ENCODE results near the gene VWA3B. TPM values are rescaled to one million over a fixed set of nuclear protein-coding genes. Genes with fewer than 3 reads are reported as not detected.
"Not testable (repeated sequence)": the region's sequence is repeated elsewhere in the genome, so short reads cannot be mapped to it uniquely, and the experiment has no call there.

The VWA3B gene
- total RNA-seq, 1 donor from 2014 or later: 0.17 TPM

- no peaks in the 10 kb centered on the region for H3K36me3 ChIP-seq
- TF ChIP-seq CTCF (IDR thresholded peaks at IDR 0.05): no peak
- H3K9me3 ChIP-seq: peaks cover 15% of the 10 kb centered on the region
- H3K4me3 ChIP-seq: no peak overlapping the region
- no peak for DNase-seq
- peaks cover 6% of the 10 kb centered on the region for H3K27me3 ChIP-seq
- no peak overlapping the region for H3K27ac ChIP-seq
- ATAC-seq: no peak
- H3K4me1 ChIP-seq: no peaks in the 10 kb centered on the region
- intact Hi-C loops (cut with DNase I): no loop called here
These were observed 176.4 kb downstream of the VWA3B start for GRCh38 chr2:98263362-98263761.

GRCh38 chr2:98268225-98268624 lies 181.3 kb downstream of the VWA3B start:
- peaks cover 10% of the 10 kb centered on the region for H3K9me3 ChIP-seq
- H3K27ac ChIP-seq; DNase-seq; H3K4me1 ChIP-seq; H3K27me3 ChIP-seq; ATAC-seq; H3K4me3 ChIP-seq; H3K36me3 ChIP-seq; intact Hi-C loops (cut with DNase I): not testable (repeated sequence)

- Histone ChIP-seq H3K4me3 (no peak overlapping the region), H3K27me3 (no peaks in the 10 kb centered on the region), H3K27ac (no peak overlapping the region), H3K36me3 (no peaks in the 10 kb centered on the region), H3K9me3 (no peaks in the 10 kb centered on the region), H3K4me1 (no peaks in the 10 kb centered on the region)
- peak; percentile 74 for TF ChIP-seq CTCF (IDR thresholded peaks at IDR 0.05)
- intact Hi-C loops (cut with DNase I): no loop called here
- no peak for DNase-seq
- ATAC-seq: peak; percentile 89
These were observed 182.3 kb downstream of the VWA3B start for GRCh38 chr2:98269274-98269673.

- no peak overlapping the region for H3K27ac ChIP-seq
- no peaks in the 10 kb centered on the region for H3K36me3 ChIP-seq
- no peaks in the 10 kb centered on the region for H3K27me3 ChIP-seq
- ATAC-seq (no peak), DNase-seq (no peak)
- no peak for TF ChIP-seq CTCF (IDR thresholded peaks at IDR 0.05)
- intact Hi-C loops (cut with DNase I): no loop called here
- no peaks in the 10 kb centered on the region for H3K4me1 ChIP-seq
- no peak overlapping the region for H3K4me3 ChIP-seq
- no peaks in the 10 kb centered on the region for H3K9me3 ChIP-seq
These were observed 182.9 kb downstream of the VWA3B start for GRCh38 chr2:98269830-98270229.

GRCh38 chr2:98277162-98277859 lies 190.3 kb downstream of the VWA3B start:
- H3K4me3 ChIP-seq: no peak overlapping the region
- DNase-seq: no peak
- intact Hi-C loops (cut with DNase I): no loop called here
- no peak for ATAC-seq
- no peaks in the 10 kb centered on the region for H3K4me1 ChIP-seq
- no peak overlapping the region for H3K27ac ChIP-seq
- H3K27me3 ChIP-seq: no peaks in the 10 kb centered on the region
- TF ChIP-seq CTCF (IDR thresholded peaks at IDR 0.05): no peak
- no peaks in the 10 kb centered on the region for H3K36me3 ChIP-seq
- no peaks in the 10 kb centered on the region for H3K9me3 ChIP-seq

GRCh38 chr2:98278074-98278473 lies 191.1 kb downstream of the VWA3B start:
- no peaks in the 10 kb centered on the region for H3K27me3 ChIP-seq
- intact Hi-C loops (cut with DNase I): no loop called here
- no peaks in the 10 kb centered on the region for H3K36me3 ChIP-seq
- H3K9me3 ChIP-seq: no peaks in the 10 kb centered on the region
- H3K4me1 ChIP-seq: no peaks in the 10 kb centered on the region
- no peak overlapping the region for H3K27ac ChIP-seq
- TF ChIP-seq CTCF (IDR thresholded peaks at IDR 0.05): no peak
- H3K4me3 ChIP-seq: no peak overlapping the region
- peak; percentile 10 for ATAC-seq
- DNase-seq: no peak

All from upper lobe of right lung (tissue), 1 donor.